Cardiac muscle cell (in vitro differentiated cells and primary cell): Measurements from ENCODE around the gene CHMP5. TPM values are rescaled to one million over a fixed set of nuclear protein-coding genes. Genes with fewer than 3 reads are reported as not detected.

Experiments used
- DNase-seq, 2 donors: peaks; one replicate each; pipeline versions ENCODE4 v3.0.0 to v3.0.0-alpha.2; 2010 to 2017; ENCODE audit warnings: low read depth in 1 of 2, low spot score in 1 of 2
- H3K27ac ChIP-seq: fragments of 200-600 bp; sonication (generic); 2 replicates; pipeline ENCODE4 v1.5.1; 2016
- H3K27me3 ChIP-seq: fragments of 200-600 bp; sonication (generic); 2 replicates; pipeline ENCODE4 v1.6.0; 2016; ENCODE audit warnings: control low read depth
- H3K36me3 ChIP-seq: fragments of 200-600 bp; sonication (generic); 2 replicates; pipeline ENCODE4 v1.5.1; 2016; ENCODE audit warnings: control low read depth
- H3K4me1 ChIP-seq: fragments of 200-600 bp; sonication (generic); 2 replicates; pipeline ENCODE4 v1.8.1; 2017; ENCODE audit warnings: low read depth, mild to moderate bottlenecking, mixed run types
- H3K4me3 ChIP-seq: fragments of 200-600 bp; sonication (generic); 2 replicates; pipeline ENCODE4 v1.5.1; 2016; ENCODE audit warnings: mild to moderate bottlenecking
- H3K9me3 ChIP-seq: fragments of 200-600 bp; sonication (generic); 2 replicates; pipeline ENCODE4 v1.5.1; 2017; ENCODE audit warnings: low read depth, mild to moderate bottlenecking, control low read depth
- CTCF ChIP-seq: IDR thresholded peaks from 2 replicates; pipeline ENCODE4 v1.5.1; 2012; ENCODE audit warnings: low read depth, mild to moderate bottlenecking, low read length
- polyA plus RNA-seq: library from polyadenylated mRNA; unstranded; fragments of >200 nt; fragmentation: Nextera tagmentation; extraction: Ambion mirVana; gene quantifications from 2 replicates; pipeline ENCODE4 v1.2.1, GENCODE V29; 2016
- total RNA-seq: library from RNA; depleted of rRNA; stranded (reverse); fragments of >200 nt; gene quantifications from 2 replicates; pipeline ENCODE4 v1.2.3, GENCODE V29; 2016

The CHMP5 gene
- total and polyA plus RNA-seq, 2 experiments from 2014 or later = 75.5 to 99.5 TPM

- Histone ChIP-seq H3K4me3 (no peak overlapping the region), H3K27me3 (no peaks in the 10 kb centered on the region), H3K36me3 (peaks cover 66% of the 10 kb centered on the region), H3K27ac (no peak overlapping the region), H3K9me3 (no peaks in the 10 kb centered on the region), H3K4me1 (no peaks in the 10 kb centered on the region)
- no peak for TF ChIP-seq CTCF
- DNase-seq = no peak
Measured at GRCh38 chr9:33304362-33304761, 39.5 kb downstream of the CHMP5 start.

GRCh38 chr9:33306037-33306436 lies 41.2 kb downstream of the CHMP5 start:
- Histone ChIP-seq H3K27ac (no peak overlapping the region), H3K36me3 (peaks cover 76% of the 10 kb centered on the region), H3K27me3 (no peaks in the 10 kb centered on the region), H3K4me3 (no peak overlapping the region), H3K9me3 (no peaks in the 10 kb centered on the region), H3K4me1 (no peaks in the 10 kb centered on the region)
- DNase-seq = no peak
- TF ChIP-seq CTCF = no peak

DNA sequence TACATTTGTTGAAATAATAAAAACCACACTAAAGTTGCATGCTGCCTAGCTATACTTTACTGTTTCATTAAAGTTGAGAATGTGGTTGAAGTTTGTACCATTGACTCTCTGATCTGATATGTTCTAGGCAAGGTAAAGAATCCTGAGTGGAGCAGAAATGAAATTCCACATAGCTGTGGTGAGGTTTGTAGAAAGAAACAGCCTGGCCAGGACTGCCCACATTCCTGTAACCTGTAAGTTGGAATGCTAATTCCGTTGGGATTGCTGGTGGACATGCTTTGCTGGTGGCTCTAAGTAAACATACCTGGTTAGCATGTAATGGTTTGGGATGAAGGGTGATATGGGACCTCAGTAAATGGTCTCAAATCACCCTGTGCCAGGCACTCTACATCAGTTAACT lies 42.2 kb downstream of the CHMP5 start:
- no peak for TF ChIP-seq CTCF
- Histone ChIP-seq H3K9me3 (no peaks in the 10 kb centered on the region), H3K27ac (no peak overlapping the region), H3K36me3 (peaks cover 74% of the 10 kb centered on the region), H3K4me3 (no peak overlapping the region), H3K4me1 (no peaks in the 10 kb centered on the region), H3K27me3 (no peaks in the 10 kb centered on the region)
- no peak for DNase-seq

GRCh38 chr9:33309903-33310302 lies 45.1 kb downstream of the CHMP5 start:
- Histone ChIP-seq H3K27me3 (no peaks in the 10 kb centered on the region), H3K4me1 (no peaks in the 10 kb centered on the region), H3K36me3 (peaks cover 82% of the 10 kb centered on the region), H3K9me3 (no peaks in the 10 kb centered on the region), H3K4me3 (no peak overlapping the region), H3K27ac (no peak overlapping the region)
- TF ChIP-seq CTCF = no peak
- no peak for DNase-seq

DNA sequence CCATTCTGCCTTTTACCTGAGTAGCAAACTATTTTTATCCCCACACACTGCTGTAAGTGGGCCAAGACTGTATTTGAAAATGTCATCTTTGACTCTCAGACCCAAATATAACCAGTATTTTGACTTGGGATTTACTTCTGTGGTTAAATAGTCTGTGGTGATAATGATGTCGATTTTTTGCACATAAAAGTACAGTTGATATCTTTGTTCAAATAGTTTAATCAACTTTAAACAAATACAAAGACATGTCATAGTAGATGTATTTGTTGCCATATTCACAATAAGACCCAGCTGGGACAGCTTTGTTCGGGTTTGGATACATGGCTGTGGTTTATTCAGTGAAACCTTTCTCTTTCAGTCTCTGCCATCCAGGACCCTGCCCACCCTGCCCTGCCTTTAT lies 45.9 kb downstream of the CHMP5 start:
- DNase-seq = no peak
- peaks cover 75% of the 10 kb centered on the region for H3K36me3 ChIP-seq
- no peaks in the 10 kb centered on the region for H3K4me1 ChIP-seq
- no peak for TF ChIP-seq CTCF
- H3K4me3 ChIP-seq = no peak overlapping the region
- H3K27ac ChIP-seq = no peak overlapping the region
- H3K27me3 ChIP-seq = no peaks in the 10 kb centered on the region
- no peaks in the 10 kb centered on the region for H3K9me3 ChIP-seq

DNA sequence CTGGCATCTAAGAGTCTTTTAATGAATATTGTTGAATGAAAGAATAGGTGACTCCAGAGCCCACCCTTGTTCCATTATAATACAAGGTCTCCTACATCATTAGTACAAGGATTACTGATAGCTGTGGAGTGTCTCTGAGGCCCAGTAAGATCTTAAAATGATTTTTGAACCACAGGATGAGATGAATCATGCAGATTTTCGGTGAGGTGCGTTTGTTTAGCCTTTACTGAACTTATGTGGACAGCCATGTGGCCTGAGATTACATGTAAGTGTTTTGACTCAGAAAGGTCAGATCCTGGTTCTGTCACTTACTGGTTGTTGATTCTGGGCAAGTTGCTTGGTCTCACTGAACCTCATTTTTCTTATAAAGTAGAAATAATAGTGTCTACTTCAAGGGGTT lies 47.1 kb downstream of the CHMP5 start:
- no peak for TF ChIP-seq CTCF
- Histone ChIP-seq H3K36me3 (peaks cover 73% of the 10 kb centered on the region), H3K27me3 (no peaks in the 10 kb centered on the region), H3K27ac (no peak overlapping the region), H3K4me3 (no peak overlapping the region), H3K9me3 (no peaks in the 10 kb centered on the region), H3K4me1 (no peaks in the 10 kb centered on the region)
- DNase-seq = no peak
